Caco-2 (cell line): Measurements from ENCODE around the gene PMFBP1. TPM values are rescaled to one million over a fixed set of nuclear protein-coding genes. Genes with fewer than 3 reads are reported as not detected.

Experiments
- BruUV-seq: library from RNA; stranded (reverse); fragments of 400-500 nt; replicated peaks from 2 replicates; lab custom pipeline; 2021; lab: Mats Ljungman, UMichigan
- CTCF ChIA-PET: fragments of 300-600 bp; sonication (Branson Sonifier 250); formaldehyde crosslinking; loops from one replicate; lab custom pipeline; 2022; ENCODE audit warnings: antibody characterized with exemption; lab: Charles Lee
- POLR2A ChIA-PET: fragments of 300-600 bp; sonication (Branson Sonifier 250); formaldehyde crosslinking; loops from one replicate; lab custom pipeline; 2022; ENCODE audit warnings: antibody characterized with exemption; lab: Charles Lee
- DNase-seq, 2 experiments: peaks; one replicate each; pipeline versions ENCODE4 v3.0.0 to v3.0.0-alpha.2; 2020 to 2022
- H3K27me3 ChIP-seq: replicated peaks from 2 replicates; pipeline ENCODE4 v1.6.0; 2011; ENCODE audit warnings: low read length; ENCODE audit not compliant: control insufficient read depth, insufficient read depth
- H3K36me3 ChIP-seq: 2 replicates; pipeline ENCODE4 v1.5.1; 2011; ENCODE audit warnings: low read length; ENCODE audit not compliant: control insufficient read depth, insufficient read depth
- H3K4me1 ChIP-seq: fragments of 250-450 bp; sonication (Bioruptor Pico); 2 replicates; pipeline ENCODE4 v1.5.1; 2020; ENCODE audit warnings: mild to moderate bottlenecking
- H3K4me3 ChIP-seq: 2 replicates; pipeline ENCODE4 v1.5.1; 2011; ENCODE audit warnings: low read depth, mild to moderate bottlenecking, control low read depth, low read length
- H3K9me3 ChIP-seq: fragments of 250-450 bp; sonication (Bioruptor Pico); 2 replicates; pipeline ENCODE4 v1.5.1; 2020; ENCODE audit warnings: mild to moderate bottlenecking, moderate library complexity
- H3K27ac Mint-ChIP-seq: one replicate; pipeline ENCODE4 v1.8.0; 2022; ENCODE audit warnings: mixed read lengths; ENCODE audit not compliant: unreplicated experiment
- H3K27me3 Mint-ChIP-seq: one replicate; pipeline ENCODE4 v1.8.0; 2022; ENCODE audit warnings: mixed read lengths; ENCODE audit not compliant: insufficient read depth, unreplicated experiment
- H3K36me3 Mint-ChIP-seq: one replicate; pipeline ENCODE4 v1.8.0; 2022; ENCODE audit warnings: mild to moderate bottlenecking, mixed read lengths; ENCODE audit not compliant: insufficient read depth, unreplicated experiment
- H3K4me1 Mint-ChIP-seq: one replicate; pipeline ENCODE4 v1.8.0; 2022; ENCODE audit warnings: low read depth, mixed read lengths; ENCODE audit not compliant: unreplicated experiment
- H3K4me3 Mint-ChIP-seq: one replicate; pipeline ENCODE4 v1.8.0; 2022; ENCODE audit warnings: mild to moderate bottlenecking, moderate library complexity, mixed read lengths; ENCODE audit not compliant: unreplicated experiment
- H3K9me3 Mint-ChIP-seq: one replicate; pipeline ENCODE4 v1.8.0; 2022; ENCODE audit warnings: mixed read lengths; ENCODE audit not compliant: unreplicated experiment
- intact Hi-C: fragments of 100-400 bp; cut with micrococcal nuclease; formaldehyde crosslinking; loops from one replicate; pipeline ENCODE4 v1.10.0; 2022; ENCODE audit not compliant: unreplicated experiment
- total RNA-seq: library from RNA; stranded (reverse); gene quantifications from 2 replicates; pipeline ENCODE4 v1.2.3, GENCODE V29; 2022
- TF ChIP-seq, protein P1 (sequence below), 2 experiments: fragments of 200-600 bp in 1 of 2; IDR thresholded peaks; 1 replicate in 1 of 2; 2 replicates in 1 of 2; pipeline versions ENCODE4 v1.5.1 to v1.8.0; 2011 to 2022; ENCODE audit warnings: antibody characterized with exemption in 1 of 2, control low read depth in 1 of 2, inconsistent platforms in 1 of 2, low read depth in 1 of 2, low read length in 1 of 2, mild to moderate bottlenecking in 1 of 2, moderate library complexity in 1 of 2; ENCODE audit not compliant: insufficient read depth in 1 of 2, severe bottlenecking in 1 of 2, unreplicated experiment in 1 of 2

PMFBP1 gene
- total RNA-seq, 1 experiment from 2014 or later, result 5.6 TPM

DNA sequence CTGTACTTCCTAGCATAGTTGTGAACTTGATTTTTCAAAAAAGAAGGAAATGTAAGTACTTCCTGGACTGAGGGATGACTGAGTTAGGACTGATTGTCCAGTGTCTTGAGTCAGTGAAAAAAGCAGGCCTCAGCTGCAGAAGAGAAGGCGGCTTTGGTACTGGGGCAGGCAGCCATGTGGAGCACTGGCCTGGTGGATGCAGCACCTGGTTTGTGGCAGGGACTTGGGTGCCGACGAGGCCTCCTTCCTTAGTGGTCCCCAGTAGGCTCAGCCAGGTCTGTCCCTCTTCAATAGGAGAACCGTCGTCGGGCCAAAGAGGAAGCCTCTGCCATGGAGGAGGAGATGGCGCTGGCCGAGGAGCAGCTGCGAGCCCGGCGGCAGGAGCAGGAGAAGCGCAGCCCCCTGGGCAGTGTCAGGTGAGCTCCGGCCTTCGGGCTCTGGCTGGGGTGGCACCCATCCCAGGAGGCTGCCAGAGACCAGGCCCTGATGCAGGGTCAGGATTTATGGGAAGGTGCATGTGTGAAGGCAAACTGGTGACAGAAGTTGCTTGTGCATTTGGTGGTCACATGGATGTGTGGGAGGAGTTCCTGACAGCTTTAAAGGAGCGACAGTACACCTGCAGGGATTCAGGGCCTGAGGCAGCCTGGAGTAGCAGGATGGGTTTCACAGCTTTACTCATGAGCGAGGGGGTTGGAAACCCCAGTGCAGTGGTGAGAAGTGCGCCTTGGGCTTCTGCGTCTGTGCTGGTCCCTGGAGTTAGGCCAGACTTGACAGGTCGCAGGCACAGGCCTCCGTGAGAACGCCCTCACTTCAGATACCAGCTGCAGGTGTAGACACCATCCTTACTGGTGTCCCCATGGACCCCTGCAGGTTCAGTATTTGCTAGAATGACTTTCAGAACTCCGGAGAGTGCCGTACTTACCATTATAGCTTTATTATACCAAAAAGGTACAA lies 61.0 kb downstream of the PMFBP1 start:
- no TSS peak for BruUV-seq
- Histone ChIP-seq H3K36me3 (peaks cover 5% of the 10 kb centered on the region), H3K27me3 (no peaks in the 10 kb centered on the region), H3K4me1 (no peaks in the 10 kb centered on the region), H3K9me3 (no peaks in the 10 kb centered on the region), H3K4me3 (no peak overlapping the region)
- TF ChIP-seq, protein P1, sequence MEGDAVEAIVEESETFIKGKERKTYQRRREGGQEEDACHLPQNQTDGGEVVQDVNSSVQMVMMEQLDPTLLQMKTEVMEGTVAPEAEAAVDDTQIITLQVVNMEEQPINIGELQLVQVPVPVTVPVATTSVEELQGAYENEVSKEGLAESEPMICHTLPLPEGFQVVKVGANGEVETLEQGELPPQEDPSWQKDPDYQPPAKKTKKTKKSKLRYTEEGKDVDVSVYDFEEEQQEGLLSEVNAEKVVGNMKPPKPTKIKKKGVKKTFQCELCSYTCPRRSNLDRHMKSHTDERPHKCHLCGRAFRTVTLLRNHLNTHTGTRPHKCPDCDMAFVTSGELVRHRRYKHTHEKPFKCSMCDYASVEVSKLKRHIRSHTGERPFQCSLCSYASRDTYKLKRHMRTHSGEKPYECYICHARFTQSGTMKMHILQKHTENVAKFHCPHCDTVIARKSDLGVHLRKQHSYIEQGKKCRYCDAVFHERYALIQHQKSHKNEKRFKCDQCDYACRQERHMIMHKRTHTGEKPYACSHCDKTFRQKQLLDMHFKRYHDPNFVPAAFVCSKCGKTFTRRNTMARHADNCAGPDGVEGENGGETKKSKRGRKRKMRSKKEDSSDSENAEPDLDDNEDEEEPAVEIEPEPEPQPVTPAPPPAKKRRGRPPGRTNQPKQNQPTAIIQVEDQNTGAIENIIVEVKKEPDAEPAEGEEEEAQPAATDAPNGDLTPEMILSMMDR (IDR thresholded peaks at IDR 0.05; ENCODE audit: insufficient read depth in 1 of 2, low read depth in 1 of 2, low read length in 1 of 2, severe bottlenecking in 1 of 2, unreplicated experiment in 1 of 2), result no peak
- no peaks in the 10 kb centered on the region for H3K9me3 Mint-ChIP-seq
- no peaks in the 10 kb centered on the region for H3K27me3 Mint-ChIP-seq
- DNase-seq, result no peak
- peaks cover 59% of the 10 kb centered on the region for H3K36me3 Mint-ChIP-seq
- ChIA-PET POLR2A (interaction anchor here (1.4 kb wide), 1 partner anchor 17 kb away, joined by 5 read pairs; the partner anchor contains the start of genes DHX38 and TXNL4B), CTCF (interaction anchor here (0.6 to 0.7 kb wide), 2 partner anchors 45 to 127 kb away, joined by 3 read pairs; no protein-coding TSS in a partner anchor)
- intact Hi-C loops, result no loop called here
- H3K27ac Mint-ChIP-seq, result no peak overlapping the region
- no peaks in the 10 kb centered on the region for H3K4me1 Mint-ChIP-seq
- H3K4me3 Mint-ChIP-seq, result no peak overlapping the region

DNA sequence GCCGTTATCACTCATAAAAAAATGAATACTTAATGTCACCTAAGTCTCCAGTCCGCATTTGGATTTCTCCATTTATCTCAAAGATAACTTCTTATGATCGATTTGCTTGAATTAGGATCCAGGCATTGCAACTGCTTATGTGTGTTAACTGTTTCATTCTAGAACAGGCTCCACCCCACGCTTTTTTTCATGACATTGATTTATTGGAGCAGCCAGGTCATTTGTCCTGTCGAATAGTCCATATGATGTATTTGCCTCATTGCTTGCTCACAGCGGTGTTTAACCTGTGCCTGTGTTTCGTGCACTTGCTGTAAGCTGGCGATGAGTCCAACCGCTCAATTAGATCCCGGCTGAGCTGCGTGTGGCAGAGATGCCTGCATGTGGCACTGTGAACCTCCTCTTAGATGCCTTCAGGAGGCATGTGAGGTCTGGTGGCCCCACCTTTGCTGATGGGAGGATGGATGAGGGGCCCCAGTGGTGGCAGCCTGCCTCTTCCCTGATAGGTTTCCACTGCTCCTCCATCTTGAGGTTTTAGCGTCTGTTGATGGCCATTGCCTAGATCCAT lies 61.9 kb downstream of the PMFBP1 start:
- no peaks in the 10 kb centered on the region for H3K27me3 Mint-ChIP-seq
- BruUV-seq, result no TSS peak
- no peaks in the 10 kb centered on the region for H3K9me3 ChIP-seq
- H3K27ac Mint-ChIP-seq, result no peak overlapping the region
- TF ChIP-seq, protein P1 (IDR thresholded peaks at IDR 0.05; ENCODE audit: insufficient read depth in 1 of 2, low read depth in 1 of 2, low read length in 1 of 2, severe bottlenecking in 1 of 2, unreplicated experiment in 1 of 2), result no peak
- H3K36me3 Mint-ChIP-seq, result peaks cover 66% of the 10 kb centered on the region
- no peak overlapping the region for H3K4me3 Mint-ChIP-seq
- ChIA-PET CTCF (no interaction called here), POLR2A (no interaction called here)
- H3K27me3 ChIP-seq, result no peaks in the 10 kb centered on the region
- H3K4me1 ChIP-seq, result no peaks in the 10 kb centered on the region
- peaks cover 8% of the 10 kb centered on the region for H3K36me3 ChIP-seq
- no peaks in the 10 kb centered on the region for H3K4me1 Mint-ChIP-seq
- DNase-seq, result no peak
- H3K9me3 Mint-ChIP-seq, result no peaks in the 10 kb centered on the region
- intact Hi-C loops, result no loop called here
- no peak overlapping the region for H3K4me3 ChIP-seq

DNA sequence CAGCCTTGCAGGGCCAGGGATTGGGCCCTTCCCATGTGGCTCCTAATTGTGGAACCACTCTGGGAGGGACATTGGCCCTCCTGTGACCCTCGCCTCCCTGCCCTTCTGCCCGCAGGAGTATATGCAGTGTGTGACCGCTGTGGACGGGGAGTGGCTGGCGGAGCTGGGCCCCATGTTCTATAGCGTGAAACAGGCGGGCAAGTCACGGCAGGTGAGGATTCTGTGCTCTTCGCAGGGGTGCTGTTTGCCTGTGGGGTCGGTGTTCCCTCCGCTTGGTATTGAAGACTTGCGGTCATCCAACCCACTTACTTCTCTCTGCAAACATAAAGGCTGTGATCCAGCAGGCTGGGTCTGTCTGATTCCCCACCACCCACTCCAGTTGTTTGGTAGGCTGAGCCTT lies 62.7 kb downstream of the PMFBP1 start:
- Mint-ChIP-seq H3K4me1 (no peaks in the 10 kb centered on the region), H3K9me3 (no peaks in the 10 kb centered on the region), H3K27me3 (no peaks in the 10 kb centered on the region), H3K36me3 (peaks cover 67% of the 10 kb centered on the region), H3K4me3 (no peak overlapping the region), H3K27ac (no peak overlapping the region)
- no peaks in the 10 kb centered on the region for H3K4me1 ChIP-seq
- H3K36me3 ChIP-seq, result peaks cover 11% of the 10 kb centered on the region
- no peak for DNase-seq
- TF ChIP-seq, protein P1 (IDR thresholded peaks at IDR 0.05; ENCODE audit: insufficient read depth in 1 of 2, low read depth in 1 of 2, low read length in 1 of 2, severe bottlenecking in 1 of 2, unreplicated experiment in 1 of 2), result no peak
- H3K27me3 ChIP-seq, result no peaks in the 10 kb centered on the region
- no TSS peak for BruUV-seq
- intact Hi-C loops, result no loop called here
- POLR2A ChIA-PET, result no interaction called here
- H3K4me3 ChIP-seq, result no peak overlapping the region
- CTCF ChIA-PET, result no interaction called here
- H3K9me3 ChIP-seq, result no peaks in the 10 kb centered on the region
